Tibial artery (tissue), 4 donors: ENCODE data around the gene NCAM1.

Experiments
- DNase-seq, 2 donors: peaks; one replicate each; pipeline ENCODE4 v3.0.0-alpha.2; 2019
- H3K27ac ChIP-seq, 2 donors: fragments of 200-600 bp; sonication (generic) in 1 of 2; 1 replicate in 1 of 2; 2 replicates in 1 of 2; pipeline ENCODE4 v1.5.1; 2018 to 2019; ENCODE audit warnings: mild to moderate bottlenecking in 1 of 2
- H3K27me3 ChIP-seq, 2 donors: fragments of 200-600 bp; sonication (generic) in 1 of 2; one replicate each; pipeline versions ENCODE4 v1.5.1 to v1.6.0; 2016 to 2019
- H3K36me3 ChIP-seq, 3 donors: fragments of 200-600 bp; sonication (generic) in 2 of 3; one replicate each; pipeline ENCODE4 v1.5.1; 2016 to 2019; ENCODE audit warnings: mild to moderate bottlenecking in 2 of 3
- H3K4me1 ChIP-seq, 4 donors: fragments of 200-600 bp; sonication (generic) in 2 of 4; 1 replicate in 3 of 4; 2 replicates in 1 of 4; pipeline ENCODE4 v1.5.1; 2016 to 2019
- H3K4me3 ChIP-seq, 2 donors: fragments of 200-600 bp; sonication (generic) in 1 of 2; 1 replicate in 1 of 2; 2 replicates in 1 of 2; pipeline ENCODE4 v1.5.1; 2018 to 2019; ENCODE audit warnings: mild to moderate bottlenecking in 2 of 2
- H3K9me3 ChIP-seq, 3 donors: fragments of 200-600 bp; sonication (generic) in 1 of 3; one replicate each; pipeline ENCODE4 v1.5.1; 2016 to 2019
- intact Hi-C: fragments of 100-400 bp; cut with DNase I; formaldehyde crosslinking; loops from one replicate; pipeline ENCODE4 v1.15.0; 2023; ENCODE audit warnings: low total_unique reads
- TF ChIP-seq, protein P1 (sequence below), 2 experiments: fragments of 200-600 bp in 1 of 2; fragments of 450-650 bp in 1 of 2; IDR thresholded peaks; one replicate each; pipeline ENCODE4 v1.5.1; 2017 to 2019; ENCODE audit warnings: antibody characterized with exemption in 2 of 2, mild to moderate bottlenecking in 1 of 2, moderate library complexity in 1 of 2

NCAM1 gene

DNA sequence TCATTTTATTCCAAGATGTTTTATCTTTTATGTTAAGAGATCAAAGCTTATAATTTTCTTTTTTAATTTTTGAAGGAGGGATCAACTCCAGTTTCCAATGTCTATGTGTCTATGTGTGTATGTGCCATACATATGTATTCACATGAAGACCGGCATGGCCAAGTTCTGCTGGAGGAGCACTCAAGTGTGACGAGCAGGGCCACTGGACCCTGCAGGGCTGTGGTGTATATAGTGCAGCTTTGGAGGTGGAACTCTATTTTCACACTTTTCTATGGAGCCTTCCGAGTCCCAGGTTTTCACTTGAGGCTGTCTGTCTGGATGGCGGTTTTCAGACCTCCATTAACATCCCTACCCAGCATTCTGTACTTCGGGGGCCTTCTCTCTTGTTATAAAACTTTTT is 316.7 kb downstream of the NCAM1 start:
- no peak overlapping the region for H3K4me3 ChIP-seq
- H3K27ac ChIP-seq: no peak overlapping the region
- no peak for DNase-seq
- H3K9me3 ChIP-seq: no peaks in the 10 kb centered on the region
- intact Hi-C loops: no loop called here
- H3K36me3 ChIP-seq: no peaks in the 10 kb centered on the region
- no peaks in the 10 kb centered on the region for H3K4me1 ChIP-seq
- H3K27me3 ChIP-seq: no peaks in the 10 kb centered on the region
- TF ChIP-seq, protein P1, sequence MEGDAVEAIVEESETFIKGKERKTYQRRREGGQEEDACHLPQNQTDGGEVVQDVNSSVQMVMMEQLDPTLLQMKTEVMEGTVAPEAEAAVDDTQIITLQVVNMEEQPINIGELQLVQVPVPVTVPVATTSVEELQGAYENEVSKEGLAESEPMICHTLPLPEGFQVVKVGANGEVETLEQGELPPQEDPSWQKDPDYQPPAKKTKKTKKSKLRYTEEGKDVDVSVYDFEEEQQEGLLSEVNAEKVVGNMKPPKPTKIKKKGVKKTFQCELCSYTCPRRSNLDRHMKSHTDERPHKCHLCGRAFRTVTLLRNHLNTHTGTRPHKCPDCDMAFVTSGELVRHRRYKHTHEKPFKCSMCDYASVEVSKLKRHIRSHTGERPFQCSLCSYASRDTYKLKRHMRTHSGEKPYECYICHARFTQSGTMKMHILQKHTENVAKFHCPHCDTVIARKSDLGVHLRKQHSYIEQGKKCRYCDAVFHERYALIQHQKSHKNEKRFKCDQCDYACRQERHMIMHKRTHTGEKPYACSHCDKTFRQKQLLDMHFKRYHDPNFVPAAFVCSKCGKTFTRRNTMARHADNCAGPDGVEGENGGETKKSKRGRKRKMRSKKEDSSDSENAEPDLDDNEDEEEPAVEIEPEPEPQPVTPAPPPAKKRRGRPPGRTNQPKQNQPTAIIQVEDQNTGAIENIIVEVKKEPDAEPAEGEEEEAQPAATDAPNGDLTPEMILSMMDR (IDR thresholded peaks at IDR 0.05): no peak

DNA sequence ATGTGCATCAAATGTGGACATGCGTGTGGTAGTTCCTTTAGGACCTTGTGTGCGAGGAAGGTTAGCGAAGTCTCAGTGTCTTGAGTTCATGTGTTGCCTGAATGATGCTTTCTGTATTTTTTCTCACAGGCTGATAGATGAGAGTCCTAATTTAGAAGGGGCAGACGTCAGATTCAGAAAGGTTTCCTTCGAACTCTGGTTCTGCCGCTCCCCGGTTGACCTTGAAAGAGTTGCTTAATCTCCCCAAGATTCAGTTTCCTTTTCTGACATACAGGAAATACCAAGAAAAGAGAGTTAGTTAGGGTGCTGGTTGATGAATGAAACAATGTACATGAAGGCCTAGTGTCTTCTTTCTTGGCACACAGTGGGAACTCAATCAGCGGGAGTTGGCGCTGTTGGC is 317.3 kb downstream of the NCAM1 start:
- TF ChIP-seq, protein P1 (IDR thresholded peaks at IDR 0.05): no peak
- Histone ChIP-seq H3K36me3 (no peaks in the 10 kb centered on the region), H3K27me3 (peaks cover 0 to 3% of the 10 kb centered on the region in 2 donors), H3K27ac (no peak overlapping the region), H3K4me3 (no peak overlapping the region), H3K4me1 (no peaks in the 10 kb centered on the region), H3K9me3 (no peaks in the 10 kb centered on the region)
- DNase-seq: no peak
- intact Hi-C loops: no loop called here

DNA sequence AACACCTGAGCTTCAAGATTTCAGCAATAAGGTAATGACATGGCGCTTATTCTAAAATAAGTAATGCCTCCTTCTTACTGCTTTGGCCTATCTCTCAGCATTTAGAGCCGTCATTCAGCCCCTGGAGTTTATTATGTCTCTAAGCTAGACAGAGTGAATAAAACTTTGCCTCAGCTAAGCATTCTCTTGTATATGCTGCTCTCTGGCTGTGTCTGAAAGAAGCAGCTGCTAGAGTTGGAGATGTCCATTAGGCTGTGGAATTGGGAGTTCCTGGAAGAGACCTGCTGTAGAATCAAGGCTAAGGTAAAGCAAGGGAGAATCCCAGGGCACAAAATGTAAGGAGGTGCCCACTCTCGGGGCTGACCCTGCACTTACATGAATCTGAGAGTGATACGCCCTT is 317.7 kb downstream of the NCAM1 start:
- no peak for DNase-seq
- no peaks in the 10 kb centered on the region for H3K9me3 ChIP-seq
- no peaks in the 10 kb centered on the region for H3K4me1 ChIP-seq
- H3K36me3 ChIP-seq: no peaks in the 10 kb centered on the region
- no peak overlapping the region for H3K4me3 ChIP-seq
- intact Hi-C loops: no loop called here
- TF ChIP-seq, protein P1 (IDR thresholded peaks at IDR 0.05): no peak
- no peak overlapping the region for H3K27ac ChIP-seq
- peaks cover 0 to 3% of the 10 kb centered on the region in 2 donors for H3K27me3 ChIP-seq

DNA sequence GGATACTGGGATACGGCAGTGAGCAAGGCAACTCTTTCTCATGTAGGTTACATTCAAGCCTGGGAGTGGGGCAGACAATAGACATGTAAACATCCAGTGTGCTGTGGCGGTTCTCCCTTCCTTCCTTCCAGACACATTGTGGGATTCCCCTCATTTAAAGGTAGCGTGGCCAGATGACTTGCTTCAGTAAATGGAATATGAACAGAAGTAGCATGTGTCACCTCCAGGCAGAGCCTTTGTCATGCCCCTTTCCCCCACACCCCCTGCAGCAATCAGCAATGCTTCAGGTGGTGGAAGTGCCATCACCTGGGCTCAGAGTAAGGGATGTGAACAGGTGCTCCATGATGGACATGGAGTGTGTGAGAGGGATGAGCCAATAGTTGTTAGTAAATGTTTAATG is 318.4 kb downstream of the NCAM1 start:
- Histone ChIP-seq H3K4me1 (no peaks in the 10 kb centered on the region), H3K27ac (no peak overlapping the region), H3K36me3 (no peaks in the 10 kb centered on the region), H3K9me3 (no peaks in the 10 kb centered on the region), H3K27me3 (peaks cover 0 to 3% of the 10 kb centered on the region in 2 donors), H3K4me3 (no peak overlapping the region)
- intact Hi-C loops: no loop called here
- TF ChIP-seq, protein P1 (IDR thresholded peaks at IDR 0.05): no peak
- no peak for DNase-seq

DNA sequence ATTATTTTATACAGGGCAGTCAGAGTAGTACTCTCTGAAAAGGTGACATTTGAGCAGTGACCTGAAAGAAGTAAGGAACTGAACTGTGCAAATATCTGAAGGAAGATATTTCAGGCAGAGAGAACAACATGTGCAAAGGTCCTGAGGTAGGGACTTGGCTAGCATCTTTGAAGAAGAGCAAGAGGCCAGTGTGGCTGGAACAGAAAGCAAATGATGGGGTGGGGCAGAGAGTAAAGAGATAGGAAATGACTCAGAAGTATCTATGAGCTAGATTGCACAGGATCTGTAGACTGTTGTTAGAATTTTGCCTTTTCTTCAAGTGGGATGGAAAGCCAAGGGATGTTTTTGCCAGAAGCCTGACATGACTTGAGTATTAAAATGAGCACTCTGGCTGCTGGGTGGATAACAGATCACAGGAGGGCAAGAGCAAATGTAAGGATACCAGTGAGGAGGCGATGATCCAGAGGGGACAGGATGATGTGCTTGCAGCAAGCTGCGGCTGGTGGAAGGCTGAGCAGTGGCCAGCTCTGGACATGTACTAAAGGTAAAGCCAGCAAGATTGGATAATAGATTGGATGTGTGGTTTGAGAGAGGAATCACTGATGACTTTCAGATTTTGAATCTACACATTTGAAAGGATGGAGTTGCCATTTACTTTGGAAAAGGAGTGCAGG is 320.0 kb downstream of the NCAM1 start:
- no peaks in the 10 kb centered on the region for H3K9me3 ChIP-seq
- no peaks in the 10 kb centered on the region for H3K36me3 ChIP-seq
- H3K4me1 ChIP-seq: no peaks in the 10 kb centered on the region
- H3K27ac ChIP-seq: no peak overlapping the region
- intact Hi-C loops: no loop called here
- H3K4me3 ChIP-seq: no peak overlapping the region
- peaks cover 0 to 3% of the 10 kb centered on the region in 2 donors for H3K27me3 ChIP-seq
- no peak for DNase-seq
- TF ChIP-seq, protein P1 (IDR thresholded peaks at IDR 0.05): no peak
